ENCODE measurements around the gene SPON2. TPM values are rescaled to one million over a fixed set of nuclear protein-coding genes. Genes with fewer than 3 reads are reported as not detected.
A peak's percentile ranks its signal among the peaks of the same experiment; 100 is the strongest.

Gene SPON2
- total and polyA plus RNA-seq, 2 of the 4 experiments (the other 2 are of a cell fraction), result 21.1 to 177 TPM

DNA sequence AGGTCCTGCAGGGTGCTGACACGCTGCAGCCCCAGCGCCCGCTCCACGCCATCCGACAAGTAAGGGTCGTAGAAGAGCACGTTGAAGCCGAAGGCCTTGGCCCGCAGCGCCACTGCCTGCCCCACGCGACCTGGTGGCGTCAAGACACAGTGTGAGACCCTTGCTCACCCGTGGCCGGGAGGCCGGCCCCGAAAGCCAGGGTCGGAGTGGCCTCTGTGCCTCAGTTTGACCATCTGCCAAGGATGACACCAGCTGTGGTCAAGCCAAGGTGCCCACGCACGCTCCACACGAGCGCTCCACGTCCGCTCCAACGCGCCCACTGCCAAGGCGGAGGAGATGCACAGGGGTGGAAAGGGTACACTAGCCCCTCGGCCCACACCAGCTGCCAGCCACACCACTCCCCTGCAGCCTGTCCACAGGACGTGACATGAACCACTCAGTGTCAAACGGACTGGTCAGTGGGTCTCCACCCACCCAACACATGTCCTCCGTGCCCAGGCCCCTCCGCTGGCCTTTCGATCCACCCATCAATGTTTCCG lies 43.8 kb upstream of the SPON2 start:
- H4K5ac ChIP-seq (ENCODE audit: low read depth, low read length), result no peak overlapping the region
- 96% methylated on average over 23 of the region's 34 CpGs; no CpG with 5 or more reads in 1 of the 2 experiments for WGBS, 2 experiments (ENCODE audit: extremely low coverage in 2 of 2, insufficient read length in 1 of 2)

More for the DNA sequence above, 43.8 kb upstream of the SPON2 start:
- H3K27ac ChIP-seq (ENCODE audit: insufficient read depth, low read length), result no peak overlapping the region
- H3K56ac ChIP-seq (ENCODE audit: extremely low read depth, insufficient read depth, low read length), result no peak overlapping the region
- ChIA-PET POLR2A (ENCODE audit: unreplicated experiment) (no interaction called here), CTCF (no interaction called here)
- no peak overlapping the region for H2AK5ac ChIP-seq (ENCODE audit: low read depth, low read length)
- no peak overlapping the region for H3K23ac ChIP-seq (ENCODE audit: low read depth, low read length)
- TF ChIP-seq RCOR1 (IDR thresholded peaks at IDR 0.05; ENCODE audit: insufficient replicate concordance, low read length) (no peak), SMC3 (IDR thresholded peaks at IDR 0.05; ENCODE audit: low read depth, low read length) (no peak), CHD1 (IDR thresholded peaks at IDR 0.05; ENCODE audit: low read depth, low read length) (no peak), RAD21 (IDR thresholded peaks at IDR 0.05; ENCODE audit: low read length) (no peak), RFX5 (IDR thresholded peaks at IDR 0.05; ENCODE audit: low read depth, low read length) (no peak), FOS (IDR thresholded peaks at IDR 0.05; ENCODE audit: low read depth, low read length) (no peak), POLR2A (IDR thresholded peaks at IDR 0.05; ENCODE audit: low read depth, low read length) (no peak), MAFK (IDR thresholded peaks at IDR 0.05; ENCODE audit: low read depth, low read length) (no peak), NFE2L2 (IDR thresholded peaks at IDR 0.05; ENCODE audit: low read depth, low read length) (no peak), CEBPB (IDR thresholded peaks at IDR 0.05; ENCODE audit: low read depth, low read length) (no peak), MAZ (IDR thresholded peaks at IDR 0.05; ENCODE audit: borderline replicate concordance, low read depth, low read length) (no peak), MXI1 (IDR thresholded peaks at IDR 0.05; ENCODE audit: borderline replicate concordance, low read depth, low read length) (no peak), BHLHE40 (IDR thresholded peaks at IDR 0.05; ENCODE audit: low read depth, low read length) (no peak)
- TF ChIP-seq, protein P1, sequence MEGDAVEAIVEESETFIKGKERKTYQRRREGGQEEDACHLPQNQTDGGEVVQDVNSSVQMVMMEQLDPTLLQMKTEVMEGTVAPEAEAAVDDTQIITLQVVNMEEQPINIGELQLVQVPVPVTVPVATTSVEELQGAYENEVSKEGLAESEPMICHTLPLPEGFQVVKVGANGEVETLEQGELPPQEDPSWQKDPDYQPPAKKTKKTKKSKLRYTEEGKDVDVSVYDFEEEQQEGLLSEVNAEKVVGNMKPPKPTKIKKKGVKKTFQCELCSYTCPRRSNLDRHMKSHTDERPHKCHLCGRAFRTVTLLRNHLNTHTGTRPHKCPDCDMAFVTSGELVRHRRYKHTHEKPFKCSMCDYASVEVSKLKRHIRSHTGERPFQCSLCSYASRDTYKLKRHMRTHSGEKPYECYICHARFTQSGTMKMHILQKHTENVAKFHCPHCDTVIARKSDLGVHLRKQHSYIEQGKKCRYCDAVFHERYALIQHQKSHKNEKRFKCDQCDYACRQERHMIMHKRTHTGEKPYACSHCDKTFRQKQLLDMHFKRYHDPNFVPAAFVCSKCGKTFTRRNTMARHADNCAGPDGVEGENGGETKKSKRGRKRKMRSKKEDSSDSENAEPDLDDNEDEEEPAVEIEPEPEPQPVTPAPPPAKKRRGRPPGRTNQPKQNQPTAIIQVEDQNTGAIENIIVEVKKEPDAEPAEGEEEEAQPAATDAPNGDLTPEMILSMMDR (conservative IDR thresholded peaks at IDR 0.05; ENCODE audit: low read depth, low read length), result no peak
- TF ChIP-seq, protein P2, sequence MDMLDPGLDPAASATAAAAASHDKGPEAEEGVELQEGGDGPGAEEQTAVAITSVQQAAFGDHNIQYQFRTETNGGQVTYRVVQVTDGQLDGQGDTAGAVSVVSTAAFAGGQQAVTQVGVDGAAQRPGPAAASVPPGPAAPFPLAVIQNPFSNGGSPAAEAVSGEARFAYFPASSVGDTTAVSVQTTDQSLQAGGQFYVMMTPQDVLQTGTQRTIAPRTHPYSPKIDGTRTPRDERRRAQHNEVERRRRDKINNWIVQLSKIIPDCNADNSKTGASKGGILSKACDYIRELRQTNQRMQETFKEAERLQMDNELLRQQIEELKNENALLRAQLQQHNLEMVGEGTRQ (IDR thresholded peaks at IDR 0.05; ENCODE audit: low read depth, low read length), result no peak
- TF ChIP-seq, protein P3, sequence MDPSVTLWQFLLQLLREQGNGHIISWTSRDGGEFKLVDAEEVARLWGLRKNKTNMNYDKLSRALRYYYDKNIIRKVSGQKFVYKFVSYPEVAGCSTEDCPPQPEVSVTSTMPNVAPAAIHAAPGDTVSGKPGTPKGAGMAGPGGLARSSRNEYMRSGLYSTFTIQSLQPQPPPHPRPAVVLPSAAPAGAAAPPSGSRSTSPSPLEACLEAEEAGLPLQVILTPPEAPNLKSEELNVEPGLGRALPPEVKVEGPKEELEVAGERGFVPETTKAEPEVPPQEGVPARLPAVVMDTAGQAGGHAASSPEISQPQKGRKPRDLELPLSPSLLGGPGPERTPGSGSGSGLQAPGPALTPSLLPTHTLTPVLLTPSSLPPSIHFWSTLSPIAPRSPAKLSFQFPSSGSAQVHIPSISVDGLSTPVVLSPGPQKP (IDR thresholded peaks at IDR 0.05; ENCODE audit: borderline replicate concordance, low read depth, low read length), result no peak
- H2AK9ac ChIP-seq (replicated peaks; ENCODE audit: low read depth, low read length, poor library complexity), result no peak overlapping the region
- no peak overlapping the region for H3K9ac ChIP-seq (ENCODE audit: low read depth, low read length)
- no peak overlapping the region for H2BK20ac ChIP-seq (ENCODE audit: low read depth, low read length)
- H3K14ac ChIP-seq (replicated peaks; ENCODE audit: low read depth, low read length), result no peak overlapping the region
- H4K8ac ChIP-seq (ENCODE audit: low read depth in 2 of 2, low read length in 2 of 2), result no peak overlapping the region
- no peak overlapping the region for H3K18ac ChIP-seq (ENCODE audit: low read depth, low read length)
- H2BK5ac ChIP-seq (ENCODE audit: low read depth, low read length, poor library complexity, severe bottlenecking), result no peak overlapping the region
- no peak overlapping the region for H3K4me2 ChIP-seq (ENCODE audit: low read depth, low read length)
- in situ Hi-C loops (cut with MboI; ENCODE audit: low sequenced_read_pairs), result no loop called here
- peaks cover 72% of the 10 kb centered on the region for H3K36me3 ChIP-seq (ENCODE audit: control insufficient read depth, insufficient read depth, low read length)
- no peak overlapping the region for H3K4ac ChIP-seq (ENCODE audit: low read depth, low read length)
- dilution Hi-C loops (cut with HindIII; ENCODE audit: low sequenced_read_pairs, unreplicated experiment), result no loop called here
- H3K9me3 ChIP-seq (ENCODE audit: control insufficient read depth, insufficient read depth, low read length), result no peaks in the 10 kb centered on the region
- peaks cover 4% of the 10 kb centered on the region for H3K4me1 ChIP-seq (ENCODE audit: control insufficient read depth, insufficient read depth, low read length)
- ATAC-seq (ENCODE audit: low read depth), result no peak
- BruUV-seq (replicated peaks), result no TSS peak
- no peak for DNase-seq
- peak overlapping the region; percentile 47 for H2AFZ ChIP-seq (replicated peaks; ENCODE audit: low read length, poor library complexity)
- H2BK15ac ChIP-seq (ENCODE audit: low read depth, low read length), result no peak overlapping the region
- no peaks in the 10 kb centered on the region for H3K27me3 ChIP-seq (ENCODE audit: control insufficient read depth, insufficient read depth, low read length)
- H3K9me1 ChIP-seq (ENCODE audit: insufficient read depth, low read length), result peaks cover 7% of the 10 kb centered on the region; the same call in 1 of the 2 replicates
- H3K4me3 ChIP-seq (ENCODE audit: insufficient read depth, low read depth, low read length), result no peak overlapping the region
- H4K91ac ChIP-seq (ENCODE audit: insufficient read depth, low read depth, low read length), result no peak overlapping the region
- H4K20me1 ChIP-seq (ENCODE audit: insufficient read depth, low read length), result no peaks in the 10 kb centered on the region; the same call in none of the 2 replicates
- intact Hi-C loops (cut with micrococcal nuclease), result no loop called here
- H3K79me1 ChIP-seq (ENCODE audit: low read depth in 1 of 2, low read length in 2 of 2), result peaks cover 17 to 62% of the 10 kb centered on the region in 2 experiments
- no peak overlapping the region for H2BK120ac ChIP-seq (ENCODE audit: low read depth, low read length)

Data from IMR-90 (cell line).